IMR-90 (cell line): Measurements from ENCODE around the gene MCTP2. TPM values are rescaled to one million over a fixed set of nuclear protein-coding genes. Genes with fewer than 3 reads are reported as not detected.

Experiments
- ATAC-seq: fragments of 200-7000 bp; cut with Tn5 transposase; 2 replicates; pipeline ENCODE4 v1.9.1; 2020; ENCODE audit warnings: low read depth, mild to moderate bottlenecking, moderate library complexity
- BruUV-seq: library from RNA; stranded (reverse); fragments of 400-500 nt; replicated peaks from 2 replicates; lab custom pipeline; 2021; lab: Mats Ljungman, UMichigan
- CTCF ChIA-PET: fragments of 300-600 bp; formaldehyde crosslinking; extraction: SDS; loops from one replicate; lab custom pipeline; 2021; ENCODE audit warnings: antibody characterized with exemption; lab: Yijun Ruan, JAX
- POLR2A ChIA-PET: fragments of 300-600 bp; sonication (Branson Sonifier 250); formaldehyde crosslinking; loops from one replicate; lab custom pipeline; 2022; ENCODE audit warnings: antibody characterized with exemption; ENCODE audit not compliant: unreplicated experiment; lab: Charles Lee
- DNase-seq: peaks from one replicate; pipeline ENCODE4 v3.0.0; 2013
- H2AFZ ChIP-seq: replicated peaks from 2 replicates; pipeline ENCODE3; 2013; ENCODE audit warnings: low read length, mild to moderate bottlenecking; ENCODE audit not compliant: poor library complexity
- H2AK5ac ChIP-seq: 2 replicates; pipeline ENCODE4 v1.6.1; 2013; ENCODE audit warnings: low read depth, low read length, inconsistent platforms
- H2AK9ac ChIP-seq: replicated peaks from 2 replicates; pipeline ENCODE3; 2013; ENCODE audit warnings: mild to moderate bottlenecking, low read depth, low read length, moderate library complexity; ENCODE audit not compliant: poor library complexity
- H2BK120ac ChIP-seq: 2 replicates; pipeline ENCODE4 v1.6.1; 2013; ENCODE audit warnings: low read depth, low read length, inconsistent platforms
- H2BK15ac ChIP-seq: 3 replicates; pipeline ENCODE4 v1.6.1; 2013; ENCODE audit warnings: low read depth, low read length, inconsistent platforms
- H2BK20ac ChIP-seq: 2 replicates; pipeline ENCODE4 v1.6.1; 2013; ENCODE audit warnings: low read depth, mild to moderate bottlenecking, inconsistent platforms, low read length, moderate library complexity
- H2BK5ac ChIP-seq: 2 replicates; pipeline ENCODE4 v1.6.1; 2013; ENCODE audit warnings: mild to moderate bottlenecking, low read depth, low read length, inconsistent platforms; ENCODE audit not compliant: poor library complexity, severe bottlenecking
- H3K14ac ChIP-seq: replicated peaks from 2 replicates; pipeline ENCODE4 v1.6.1; 2013; ENCODE audit warnings: low read depth, low read length, inconsistent platforms
- H3K18ac ChIP-seq: 2 replicates; pipeline ENCODE4 v1.6.1; 2013; ENCODE audit warnings: low read depth, low read length, control low read depth
- H3K23ac ChIP-seq: 2 replicates; pipeline ENCODE4 v1.6.1; 2013; ENCODE audit warnings: low read depth, low read length, inconsistent platforms
- H3K27ac ChIP-seq: 2 replicates; pipeline ENCODE4 v1.5.1; 2013; ENCODE audit warnings: mild to moderate bottlenecking, control low read depth, low read length; ENCODE audit not compliant: insufficient read depth
- H3K27me3 ChIP-seq: 2 replicates; pipeline ENCODE4 v1.6.1; 2013; ENCODE audit warnings: low read length; ENCODE audit not compliant: control insufficient read depth, insufficient read depth
- H3K36me3 ChIP-seq: 2 replicates; pipeline ENCODE4 v1.6.1; 2013; ENCODE audit warnings: low read length, mixed read lengths; ENCODE audit not compliant: control insufficient read depth, insufficient read depth
- H3K4ac ChIP-seq: 2 replicates; pipeline ENCODE4 v1.6.1; 2013; ENCODE audit warnings: low read depth, low read length, inconsistent platforms
- H3K4me1 ChIP-seq: 2 replicates; pipeline ENCODE4 v1.6.1; 2013; ENCODE audit warnings: low read length, mixed read lengths; ENCODE audit not compliant: control insufficient read depth, insufficient read depth
- H3K4me2 ChIP-seq: 2 replicates; pipeline ENCODE4 v1.6.1; 2013; ENCODE audit warnings: low read depth, mild to moderate bottlenecking, control low read depth, low read length, moderate library complexity
- H3K4me3 ChIP-seq: 2 replicates; pipeline ENCODE4 v1.5.1; 2013; ENCODE audit warnings: low read depth, mild to moderate bottlenecking, control low read depth, low read length, moderate library complexity; ENCODE audit not compliant: insufficient read depth
- H3K56ac ChIP-seq: 2 replicates; pipeline ENCODE4 v1.6.1; 2013; ENCODE audit warnings: low read length, inconsistent platforms; ENCODE audit not compliant: insufficient read depth; ENCODE audit errors: extremely low read depth
- H3K79me1 ChIP-seq, 2 experiments: 2 replicates each; pipeline ENCODE4 v1.6.1; 2013; ENCODE audit warnings: low read length in 2 of 2, inconsistent platforms in 1 of 2, low read depth in 1 of 2
- H3K9ac ChIP-seq: 2 replicates; pipeline ENCODE4 v1.6.1; 2013; ENCODE audit warnings: low read depth, low read length, control low read depth
- H3K9me1 ChIP-seq: 2 replicates; pipeline ENCODE4 v1.6.1; 2013; ENCODE audit warnings: low read length, inconsistent platforms; ENCODE audit not compliant: insufficient read depth
- H3K9me3 ChIP-seq: 2 replicates; pipeline ENCODE4 v1.6.1; 2013; ENCODE audit warnings: low read length; ENCODE audit not compliant: control insufficient read depth, insufficient read depth
- H4K20me1 ChIP-seq: 2 replicates; pipeline ENCODE4 v1.6.1; 2013; ENCODE audit warnings: low read length, inconsistent platforms; ENCODE audit not compliant: insufficient read depth
- H4K5ac ChIP-seq: 2 replicates; pipeline ENCODE4 v1.6.1; 2013; ENCODE audit warnings: mild to moderate bottlenecking, low read depth, low read length, control low read depth
- H4K8ac ChIP-seq, 2 experiments: 2 replicates each; pipeline ENCODE4 v1.6.1; 2013; ENCODE audit warnings: low read depth in 2 of 2, low read length in 2 of 2, control low read depth in 1 of 2, inconsistent platforms in 1 of 2
- H4K91ac ChIP-seq: 2 replicates; pipeline ENCODE4 v1.6.1; 2013; ENCODE audit warnings: low read depth, low read length, inconsistent platforms; ENCODE audit not compliant: insufficient read depth
- BHLHE40 ChIP-seq: fragments of 150-350 bp; IDR thresholded peaks from 2 replicates; pipeline ENCODE4 v1.6.1; 2016; ENCODE audit warnings: mild to moderate bottlenecking, low read depth, low read length
- CHD1 ChIP-seq: IDR thresholded peaks from 2 replicates; pipeline ENCODE4 v1.6.1; 2012; ENCODE audit warnings: low read depth, low read length, improper control_type of control experiment
- FOS ChIP-seq: fragments of 150-350 bp; IDR thresholded peaks from 2 replicates; pipeline ENCODE4 v1.6.1; 2016; ENCODE audit warnings: low read depth, low read length
- MAFK ChIP-seq: IDR thresholded peaks from 2 replicates; pipeline ENCODE4 v1.6.1; 2012; ENCODE audit warnings: low read depth, low read length, improper control_type of control experiment
- MXI1 ChIP-seq: IDR thresholded peaks from 2 replicates; pipeline ENCODE4 v1.6.1; 2012; ENCODE audit warnings: low read depth, mild to moderate bottlenecking, low read length, moderate library complexity, borderline replicate concordance
- POLR2A ChIP-seq: IDR thresholded peaks from 2 replicates; pipeline ENCODE4 v1.6.1; 2012; ENCODE audit warnings: mild to moderate bottlenecking, low read depth, low read length
- RAD21 ChIP-seq: IDR thresholded peaks from 2 replicates; pipeline ENCODE4 v1.6.1; 2012; ENCODE audit warnings: low read length, improper control_type of control experiment
- RCOR1 ChIP-seq: IDR thresholded peaks from 2 replicates; pipeline ENCODE4 v1.6.1; 2012; ENCODE audit warnings: mild to moderate bottlenecking, low read length, improper control_type of control experiment; ENCODE audit not compliant: insufficient replicate concordance
- SMC3 ChIP-seq: fragments of 150-350 bp; IDR thresholded peaks from 2 replicates; pipeline ENCODE4 v1.6.1; 2016; ENCODE audit warnings: low read depth, mild to moderate bottlenecking, antibody characterized with exemption, low read length, moderate library complexity
- WGBS, 2 experiments: methylation state at CpG; one replicate each; pipeline versions ENCODE4 v1.1.5 to v1.1.7; 2013; ENCODE audit warnings: missing lambda C conversion rate in 2 of 2; ENCODE audit not compliant: insufficient read length in 1 of 2; ENCODE audit errors: extremely low coverage in 2 of 2; 5-methylcytosine and 5-hydroxymethylcytosine counted together
- dilution Hi-C: fragments of 300-500 bp; cut with HindIII; formaldehyde crosslinking; loops from one replicate; pipeline ENCODE4 v1.14.3; 2018; ENCODE audit warnings: low sequenced_read_pairs; ENCODE audit not compliant: unreplicated experiment
- in situ Hi-C: fragments of 300-500 bp; cut with MboI; formaldehyde crosslinking; loops from 3 replicates; pipeline ENCODE4 v1.14.3; 2019; ENCODE audit warnings: low sequenced_read_pairs, inconsistent platforms, mixed read lengths
- intact Hi-C: fragments of 100-400 bp; cut with micrococcal nuclease; formaldehyde crosslinking; loops from 2 replicates; pipeline ENCODE4 v1.10.0; 2022
- polyA plus RNA-seq, 3 experiments: library from polyadenylated mRNA; depleted of rRNA; stranded (reverse); fragments of >200 nt; gene quantifications; 2 replicates each; pipeline ENCODE4 v1.2.3, GENCODE V29; 2012; ENCODE audit warnings: low replicate concordance in 1 of 3
- total RNA-seq: library from RNA; depleted of rRNA; stranded (reverse); fragments of >200 nt; gene quantifications from 2 replicates; pipeline ENCODE4 v1.2.3, GENCODE V29; 2012
- TF ChIP-seq, protein P1 (sequence below): fragments of 150-350 bp; IDR thresholded peaks from 2 replicates; pipeline ENCODE4 v1.6.1; 2016; ENCODE audit warnings: low read depth, mild to moderate bottlenecking, low read length, moderate library complexity, borderline replicate concordance
- TF ChIP-seq, protein P2 (sequence below): conservative IDR thresholded peaks from 2 replicates; pipeline ENCODE4 v1.5.1; 2012; ENCODE audit warnings: mild to moderate bottlenecking, low read depth, low read length, improper control_type of control experiment

MCTP2 gene
- total and polyA plus RNA-seq, 2 of the 4 experiments (the other 2 are of a cell fraction): 5.1 to 9.9 TPM

DNA sequence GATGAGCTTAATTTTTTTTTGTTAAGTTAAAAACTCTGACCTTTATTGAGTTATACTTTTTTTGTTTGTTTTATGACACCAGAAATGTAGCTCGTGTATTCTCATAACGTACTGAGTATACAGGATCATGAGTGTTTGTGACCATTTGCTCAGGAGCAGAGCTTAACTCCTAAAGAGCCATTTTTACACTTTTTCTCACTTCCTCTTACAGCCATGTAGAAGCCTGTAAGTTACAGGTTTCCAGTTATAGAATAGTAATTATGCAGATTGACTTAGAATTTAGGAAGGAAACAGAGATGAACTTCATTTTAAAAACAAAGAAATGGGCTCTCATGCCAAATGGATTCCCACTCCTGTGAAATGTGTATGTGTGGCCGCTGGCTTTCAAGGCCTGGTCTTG is 151.7 kb downstream of the MCTP2 start:
- no peak overlapping the region for H3K9ac ChIP-seq
- WGBS, 2 experiments: no CpG with 5 or more reads among the region's 3 CpGs
- CTCF ChIA-PET: no interaction called here

More for the DNA sequence above, 151.7 kb downstream of the MCTP2 start:
- H3K9me3 ChIP-seq: no peaks in the 10 kb centered on the region
- intact Hi-C loops (no loop called here), in situ Hi-C loops (no loop called here), dilution Hi-C loops (no loop called here)
- no peaks in the 10 kb centered on the region for H3K4me1 ChIP-seq
- no peak overlapping the region for H2BK5ac ChIP-seq
- H3K9me1 ChIP-seq: no peaks in the 10 kb centered on the region
- no peak overlapping the region for H3K4ac ChIP-seq
- H3K27me3 ChIP-seq: no peaks in the 10 kb centered on the region
- H3K36me3 ChIP-seq: no peaks in the 10 kb centered on the region
- H4K8ac ChIP-seq: no peak overlapping the region
- H4K20me1 ChIP-seq: no peaks in the 10 kb centered on the region
- no peak overlapping the region for H2BK20ac ChIP-seq
- H4K5ac ChIP-seq: no peak overlapping the region
- H3K14ac ChIP-seq: no peak overlapping the region
- POLR2A ChIA-PET: no interaction called here
- no peak overlapping the region for H3K56ac ChIP-seq
- no peak overlapping the region for H3K18ac ChIP-seq
- TF ChIP-seq, protein P1, sequence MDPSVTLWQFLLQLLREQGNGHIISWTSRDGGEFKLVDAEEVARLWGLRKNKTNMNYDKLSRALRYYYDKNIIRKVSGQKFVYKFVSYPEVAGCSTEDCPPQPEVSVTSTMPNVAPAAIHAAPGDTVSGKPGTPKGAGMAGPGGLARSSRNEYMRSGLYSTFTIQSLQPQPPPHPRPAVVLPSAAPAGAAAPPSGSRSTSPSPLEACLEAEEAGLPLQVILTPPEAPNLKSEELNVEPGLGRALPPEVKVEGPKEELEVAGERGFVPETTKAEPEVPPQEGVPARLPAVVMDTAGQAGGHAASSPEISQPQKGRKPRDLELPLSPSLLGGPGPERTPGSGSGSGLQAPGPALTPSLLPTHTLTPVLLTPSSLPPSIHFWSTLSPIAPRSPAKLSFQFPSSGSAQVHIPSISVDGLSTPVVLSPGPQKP: no peak
- TF ChIP-seq MXI1 (no peak), SMC3 (no peak), RCOR1 (no peak), MAFK (no peak), FOS (no peak), CHD1 (no peak), RAD21 (no peak), BHLHE40 (no peak), POLR2A (no peak)
- TF ChIP-seq, protein P2, sequence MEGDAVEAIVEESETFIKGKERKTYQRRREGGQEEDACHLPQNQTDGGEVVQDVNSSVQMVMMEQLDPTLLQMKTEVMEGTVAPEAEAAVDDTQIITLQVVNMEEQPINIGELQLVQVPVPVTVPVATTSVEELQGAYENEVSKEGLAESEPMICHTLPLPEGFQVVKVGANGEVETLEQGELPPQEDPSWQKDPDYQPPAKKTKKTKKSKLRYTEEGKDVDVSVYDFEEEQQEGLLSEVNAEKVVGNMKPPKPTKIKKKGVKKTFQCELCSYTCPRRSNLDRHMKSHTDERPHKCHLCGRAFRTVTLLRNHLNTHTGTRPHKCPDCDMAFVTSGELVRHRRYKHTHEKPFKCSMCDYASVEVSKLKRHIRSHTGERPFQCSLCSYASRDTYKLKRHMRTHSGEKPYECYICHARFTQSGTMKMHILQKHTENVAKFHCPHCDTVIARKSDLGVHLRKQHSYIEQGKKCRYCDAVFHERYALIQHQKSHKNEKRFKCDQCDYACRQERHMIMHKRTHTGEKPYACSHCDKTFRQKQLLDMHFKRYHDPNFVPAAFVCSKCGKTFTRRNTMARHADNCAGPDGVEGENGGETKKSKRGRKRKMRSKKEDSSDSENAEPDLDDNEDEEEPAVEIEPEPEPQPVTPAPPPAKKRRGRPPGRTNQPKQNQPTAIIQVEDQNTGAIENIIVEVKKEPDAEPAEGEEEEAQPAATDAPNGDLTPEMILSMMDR: no peak
- no peak overlapping the region for H2BK15ac ChIP-seq
- no peak overlapping the region for H3K23ac ChIP-seq
- no peak overlapping the region for H2BK120ac ChIP-seq
- no peak overlapping the region for H2AK5ac ChIP-seq
- H4K91ac ChIP-seq: no peak overlapping the region
- no peak overlapping the region for H3K4me2 ChIP-seq
- H3K27ac ChIP-seq: no peak overlapping the region
- no peaks in the 10 kb centered on the region for H3K79me1 ChIP-seq
- ATAC-seq (no peak), DNase-seq (no peak)
- no peak overlapping the region for H2AFZ ChIP-seq
- H3K4me3 ChIP-seq: no peak overlapping the region
- BruUV-seq: no TSS peak
- H2AK9ac ChIP-seq: no peak overlapping the region
